HCEC 1CT (cell line): ENCODE results near the gene NF1.
"Not testable (repeated sequence)": the region's sequence is repeated elsewhere in the genome, so short reads cannot be mapped to it uniquely, and the experiment has no call there.

Experiments
- DNase-seq: peaks from one replicate; pipeline ENCODE4 v3.0.0-alpha.2; 2017

The NF1 gene

DNA sequence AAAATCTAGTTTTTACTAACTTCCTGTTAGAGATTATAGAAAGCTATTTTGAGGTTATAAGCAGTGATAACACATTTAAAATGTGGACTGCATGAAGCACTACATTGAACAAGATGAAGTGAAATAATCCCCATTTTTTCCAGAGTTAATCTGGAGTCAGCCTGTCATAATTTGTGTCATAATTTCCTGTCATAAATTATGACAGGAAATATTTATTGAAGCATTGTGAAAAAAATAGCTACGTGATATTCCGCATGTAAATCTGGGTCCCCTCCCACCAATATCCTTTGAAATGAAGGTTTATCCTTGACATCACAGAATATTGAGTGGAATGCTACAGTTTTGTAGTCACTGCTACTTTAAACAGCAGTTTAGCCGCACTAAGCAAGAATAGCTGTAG lies 162.2 kb downstream of the NF1 start:
- no peak for DNase-seq

DNA sequence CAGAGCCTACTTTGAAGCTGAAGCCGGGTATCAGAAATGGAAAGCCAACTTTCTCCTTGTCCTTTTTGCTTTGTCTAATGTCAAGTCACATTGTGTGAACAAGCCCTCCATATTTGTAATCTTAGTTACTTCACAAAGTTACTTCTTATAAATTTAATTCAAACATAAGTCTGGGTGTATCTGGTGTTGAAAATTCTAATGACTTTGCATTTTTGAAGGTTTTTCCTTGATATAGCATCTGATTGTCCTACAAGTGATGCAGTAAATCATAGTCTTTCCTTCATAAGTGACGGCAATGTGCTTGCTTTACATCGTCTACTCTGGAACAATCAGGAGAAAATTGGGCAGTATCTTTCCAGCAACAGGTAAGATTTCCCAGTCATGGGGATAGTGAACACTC lies 165.4 kb downstream of the NF1 start:
- no peak for DNase-seq

DNA sequence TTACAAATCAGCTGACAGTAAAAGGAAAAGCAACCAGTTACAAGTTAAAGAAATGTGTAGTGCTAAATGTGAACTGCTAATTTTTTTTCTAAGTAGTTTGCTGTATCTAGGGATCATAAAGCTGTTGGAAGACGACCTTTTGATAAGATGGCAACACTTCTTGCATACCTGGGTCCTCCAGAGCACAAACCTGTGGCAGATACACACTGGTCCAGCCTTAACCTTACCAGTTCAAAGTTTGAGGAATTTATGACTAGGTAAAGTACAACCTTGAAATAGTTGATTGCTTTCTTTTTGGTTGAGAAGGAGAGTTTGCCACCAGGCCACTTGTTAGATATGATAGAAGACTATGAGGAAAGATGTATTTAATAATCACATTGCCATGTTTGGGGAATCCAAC lies 166.8 kb downstream of the NF1 start:
- no peak for DNase-seq

DNA sequence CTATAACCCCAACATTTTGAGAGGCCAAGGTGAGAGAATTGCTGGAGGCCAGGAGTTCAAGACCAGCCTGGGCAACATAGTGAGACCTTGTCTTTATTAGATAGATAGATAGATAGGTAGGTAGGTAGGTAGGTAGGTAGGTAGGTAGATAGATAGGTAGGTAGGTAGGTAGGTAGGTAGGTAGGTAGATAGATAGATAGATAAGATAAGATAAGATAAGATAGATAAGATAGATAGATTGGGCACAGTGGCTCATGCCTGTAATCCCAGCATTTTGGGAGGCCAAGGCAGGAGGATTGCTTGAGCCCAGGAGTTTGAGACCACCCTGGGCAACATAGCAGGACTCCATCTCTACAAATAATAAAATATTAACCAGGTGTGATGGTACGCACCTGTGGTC lies 168.1 kb downstream of the NF1 start:
- not testable (repeated sequence) for DNase-seq

DNA sequence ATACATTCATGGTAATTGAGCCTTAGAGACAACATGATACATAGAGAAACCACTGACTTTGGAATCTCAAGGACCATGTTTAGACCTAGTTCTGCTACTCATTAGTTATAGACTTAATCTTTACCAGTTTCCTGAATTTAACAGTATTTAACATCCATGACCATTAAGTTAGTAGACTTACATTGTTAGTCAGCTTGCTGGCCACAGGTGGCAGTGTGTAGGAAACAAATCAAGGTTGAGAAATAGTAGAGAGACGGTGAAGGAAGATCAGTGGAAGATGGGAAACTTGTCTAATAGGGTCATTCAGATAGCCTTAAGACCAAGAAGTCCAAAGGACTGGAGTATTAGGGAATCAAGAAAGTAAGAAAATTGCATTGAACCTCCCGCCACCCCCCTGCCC lies 171.3 kb downstream of the NF1 start:
- peak; percentile 38 for DNase-seq

DNA sequence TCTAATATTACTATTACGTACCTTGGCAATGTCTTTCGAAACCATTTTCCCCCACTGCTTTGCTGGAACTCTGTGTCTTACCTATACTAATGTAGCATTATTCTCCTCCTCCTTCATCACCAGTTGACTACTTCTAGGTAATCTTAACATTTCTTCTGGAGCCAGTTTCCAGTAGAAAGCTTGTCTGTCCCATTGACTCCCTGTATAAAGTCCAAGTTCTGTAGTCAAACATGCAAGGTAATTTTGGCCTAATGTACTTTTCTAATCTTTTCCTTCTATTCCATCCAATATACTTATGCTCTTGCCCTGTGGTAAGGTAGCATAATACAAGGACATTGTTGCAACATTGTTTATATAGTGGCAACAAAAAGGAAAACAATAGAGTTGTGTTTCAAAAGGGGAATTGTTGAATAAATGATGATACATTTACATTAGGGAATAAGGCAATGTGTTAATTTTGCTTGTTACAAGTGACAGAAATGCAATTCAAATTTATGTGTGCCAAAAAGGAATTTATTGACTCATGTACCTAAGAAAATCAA lies 174.3 kb downstream of the NF1 start:
- no peak for DNase-seq

DNA sequence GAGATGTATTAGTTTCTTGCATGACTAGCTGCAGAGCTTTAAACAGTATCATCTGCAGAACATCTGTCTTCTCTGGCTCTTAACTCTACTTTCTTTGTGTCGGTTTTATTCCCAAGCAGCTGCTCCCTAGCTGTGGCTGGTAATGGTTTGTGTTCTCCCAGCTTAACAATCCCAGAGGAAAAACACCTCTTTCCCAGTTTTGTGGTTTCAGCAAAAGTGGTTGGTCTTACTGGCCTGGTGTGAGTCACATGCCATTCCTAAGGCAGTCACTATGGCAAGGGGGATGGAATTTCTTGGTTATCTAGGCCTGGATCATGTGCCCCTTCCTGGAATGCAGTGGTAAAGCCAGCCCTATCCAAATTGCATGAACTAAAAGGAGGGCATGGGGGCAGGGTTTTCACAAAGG lies 174.8 kb downstream of the NF1 start:
- peak; percentile 97 for DNase-seq

DNA sequence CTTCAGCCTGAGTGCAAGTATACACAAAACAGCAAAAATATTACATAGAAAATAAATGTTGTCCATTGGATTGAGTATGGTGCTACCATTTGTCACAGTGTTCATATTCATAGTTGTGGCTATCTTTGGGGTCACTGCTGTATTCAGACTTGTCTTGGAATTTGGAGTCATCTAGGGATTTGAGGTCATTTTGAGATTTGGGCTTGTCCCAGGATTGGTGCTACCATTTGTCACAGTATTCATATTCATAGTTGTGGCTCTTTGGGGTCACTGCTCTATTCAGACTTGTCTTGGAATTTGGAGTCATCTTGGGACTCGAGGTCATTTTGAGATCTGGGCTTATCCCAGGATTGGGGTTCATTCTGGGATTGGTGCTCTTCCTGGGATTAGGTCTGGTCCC lies 177.5 kb downstream of the NF1 start:
- DNase-seq: no peak

DNA sequence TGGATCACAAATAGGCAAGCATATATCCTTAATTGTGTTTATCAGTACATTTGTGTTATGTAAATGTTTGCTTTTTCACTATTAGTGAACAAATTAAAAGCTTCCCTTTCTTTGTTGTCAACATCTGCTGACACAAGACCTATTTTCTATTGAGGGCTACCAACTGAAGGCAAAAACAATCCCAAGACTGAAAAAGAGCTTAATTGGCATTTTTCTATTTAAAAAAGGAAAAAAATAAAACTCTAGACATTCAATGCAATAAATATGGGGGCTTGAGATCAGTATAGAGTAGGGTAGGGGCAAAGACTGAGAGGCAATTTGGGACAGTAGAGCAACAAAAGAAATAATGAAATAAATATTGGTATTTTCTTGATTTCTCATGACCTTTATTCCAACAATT lies 178.0 kb downstream of the NF1 start:
- DNase-seq: no peak

DNA sequence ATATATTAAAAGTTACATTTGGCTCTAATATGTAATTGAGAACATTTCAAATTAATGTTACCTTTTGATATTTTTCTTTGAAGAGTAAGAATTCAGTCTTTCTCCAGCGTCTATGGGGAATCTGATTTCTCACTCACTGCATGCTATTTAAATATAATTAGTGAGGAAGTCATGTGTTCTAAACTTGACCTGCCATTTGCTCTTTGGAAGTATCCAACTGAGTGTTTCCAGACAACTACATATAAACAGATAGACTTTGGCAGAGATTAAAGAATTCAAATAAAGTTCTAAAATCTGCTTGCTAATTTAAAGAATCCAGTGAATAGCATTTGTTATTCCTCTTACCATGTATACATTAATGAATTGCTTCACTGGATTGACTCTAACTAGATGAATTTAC lies 178.7 kb downstream of the NF1 start:
- no peak for DNase-seq

DNA sequence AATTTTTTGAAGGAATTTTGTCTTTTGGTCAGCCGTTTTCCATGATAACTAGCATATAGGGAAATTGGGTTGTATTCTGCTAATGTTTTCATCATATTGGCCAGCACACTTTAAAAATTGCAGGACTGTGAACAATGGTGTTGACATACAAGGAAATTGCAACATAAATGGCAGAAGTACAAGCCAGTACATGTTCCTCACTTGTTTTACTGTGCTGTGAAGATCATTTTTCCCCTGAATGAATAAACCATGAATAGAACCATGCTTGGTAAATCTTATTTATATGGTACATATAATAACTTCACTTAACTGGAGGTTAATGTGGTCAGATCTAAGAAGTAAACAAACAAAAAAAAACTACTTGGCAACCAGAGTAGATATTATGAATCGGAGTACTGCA lies 179.5 kb downstream of the NF1 start:
- peak; percentile 74 for DNase-seq

DNA sequence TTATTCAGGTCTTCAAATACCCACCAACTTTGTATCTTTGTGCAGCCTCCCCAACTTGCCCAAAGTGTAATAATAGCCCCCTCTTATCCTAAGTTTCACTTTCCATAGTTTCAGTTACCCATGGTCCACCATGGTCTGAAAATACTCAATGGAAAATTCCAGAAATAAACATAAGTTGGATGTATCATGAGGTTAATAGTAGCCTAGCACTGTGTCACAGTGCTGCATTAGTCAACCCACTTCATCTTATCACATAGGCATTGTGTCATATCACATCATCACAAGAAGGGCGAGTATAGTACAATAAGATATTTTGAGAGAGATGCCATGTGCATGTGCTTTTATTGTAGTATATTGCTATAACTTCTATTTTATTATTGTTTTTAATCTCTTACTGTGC lies 180.3 kb downstream of the NF1 start:
- DNase-seq: peak; percentile 10

DNA sequence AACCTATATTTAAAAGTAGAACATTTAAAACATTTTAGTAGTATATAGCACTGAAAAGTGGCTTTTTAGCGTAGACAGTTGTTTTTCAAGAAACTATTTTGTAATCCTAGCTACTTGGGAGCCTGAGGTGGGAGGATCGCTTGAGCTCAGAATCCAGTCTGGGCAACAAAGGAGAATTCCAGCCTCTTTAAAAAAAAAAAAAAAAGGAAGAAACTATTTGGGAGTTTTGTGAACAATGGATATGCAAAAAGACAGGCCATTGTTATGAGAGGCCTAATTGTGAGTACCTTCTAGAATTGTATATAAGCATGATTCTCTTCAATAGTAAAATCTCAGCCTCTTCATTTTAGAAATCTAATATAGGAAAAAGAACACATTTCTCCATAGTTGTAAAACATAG lies 184.6 kb downstream of the NF1 start:
- no peak for DNase-seq

DNA sequence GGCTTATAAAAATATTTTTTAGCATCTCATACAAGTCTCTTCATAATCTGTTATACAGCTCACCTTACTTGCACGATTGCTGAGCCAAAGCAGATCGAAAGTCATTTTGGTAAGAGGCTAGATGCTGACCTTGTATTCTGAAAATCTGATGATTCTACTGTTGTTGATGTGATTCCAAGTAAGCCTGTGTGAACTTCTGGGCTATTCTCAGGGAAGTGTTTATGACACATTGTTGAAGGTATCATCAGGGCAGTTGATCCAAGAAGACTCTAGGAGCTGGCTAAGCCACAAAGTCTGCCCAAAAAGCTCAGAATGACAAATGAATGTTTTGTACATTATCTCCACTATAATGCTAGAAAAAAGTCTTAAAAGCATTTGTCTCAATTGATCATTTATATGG lies 186.3 kb downstream of the NF1 start:
- no peak for DNase-seq

DNA sequence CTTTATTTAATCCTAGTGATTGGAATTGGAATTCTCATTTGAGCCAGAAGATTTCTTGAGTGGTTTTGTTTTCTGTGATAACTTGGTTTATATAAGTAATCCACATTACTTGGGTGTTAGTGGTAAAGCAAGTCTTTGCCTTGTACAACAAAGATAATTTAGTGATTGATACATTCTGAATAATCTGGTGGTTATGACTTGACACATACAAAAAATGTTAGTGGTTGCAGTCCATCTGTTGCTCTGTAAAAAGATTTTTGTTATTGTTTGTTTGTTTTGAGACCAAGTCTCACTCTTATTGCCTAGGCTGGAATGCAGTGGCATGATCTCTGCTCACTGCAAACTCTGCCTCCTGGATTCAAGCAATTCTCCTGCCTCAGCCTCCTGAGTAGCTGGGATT lies 189.1 kb downstream of the NF1 start:
- DNase-seq: peak; percentile 21

DNA sequence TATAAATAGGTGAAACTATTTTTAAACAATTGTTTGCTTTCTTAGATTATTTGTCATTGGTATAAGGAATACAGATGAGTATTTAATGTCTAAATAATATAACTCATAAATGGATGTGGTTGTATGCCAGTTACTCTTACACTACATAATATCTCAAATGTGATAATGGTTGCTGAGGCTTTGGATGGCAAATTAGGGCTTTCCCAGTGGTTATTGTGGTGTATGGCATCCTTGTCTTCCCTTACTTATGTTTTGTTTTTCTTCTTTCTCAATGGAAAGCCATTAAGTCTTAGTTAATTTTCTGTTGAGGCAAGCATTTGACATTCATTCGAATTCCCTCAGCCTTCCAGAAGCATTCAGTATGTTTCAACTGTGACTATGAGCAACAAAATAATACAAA lies 191.8 kb downstream of the NF1 start:
- no peak for DNase-seq

DNA sequence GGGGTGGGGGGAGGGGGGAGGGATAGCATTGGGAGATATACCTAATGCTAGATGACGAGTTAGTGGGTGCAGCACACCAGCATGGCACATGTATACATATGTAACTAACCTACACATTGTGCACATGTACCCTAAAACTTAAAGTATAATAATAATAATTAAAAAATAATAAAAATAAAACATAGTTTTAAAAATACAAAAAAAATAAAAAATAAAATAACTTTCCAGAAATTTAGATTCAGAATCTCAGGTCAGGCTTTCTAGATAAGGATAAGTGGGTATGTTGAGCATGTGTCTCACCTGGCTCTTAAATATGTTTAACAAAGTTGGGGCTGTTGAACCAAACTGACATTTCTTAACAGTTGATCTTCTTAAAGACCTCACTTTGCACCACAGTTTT lies 193.2 kb downstream of the NF1 start:
- not testable (repeated sequence) for DNase-seq

DNA sequence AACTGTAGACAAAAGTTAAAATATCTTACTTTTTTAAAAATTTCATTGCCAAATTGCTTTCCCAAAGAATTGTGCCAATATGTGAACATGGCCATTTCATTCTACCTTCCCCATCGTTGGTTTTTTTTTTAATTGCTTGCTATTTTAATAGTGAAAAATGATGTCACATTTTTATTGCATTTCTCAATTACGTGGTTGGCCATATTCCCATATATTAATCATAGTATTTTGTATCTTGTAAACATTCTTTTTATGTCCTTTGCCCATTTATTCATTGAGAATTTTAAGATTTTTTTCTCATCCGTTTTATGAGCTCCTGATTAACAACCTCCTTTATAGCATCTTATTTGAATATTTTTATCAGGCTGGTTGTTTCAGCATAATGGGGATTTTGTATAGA lies 195.0 kb downstream of the NF1 start:
- peak; percentile 60 for DNase-seq

DNA sequence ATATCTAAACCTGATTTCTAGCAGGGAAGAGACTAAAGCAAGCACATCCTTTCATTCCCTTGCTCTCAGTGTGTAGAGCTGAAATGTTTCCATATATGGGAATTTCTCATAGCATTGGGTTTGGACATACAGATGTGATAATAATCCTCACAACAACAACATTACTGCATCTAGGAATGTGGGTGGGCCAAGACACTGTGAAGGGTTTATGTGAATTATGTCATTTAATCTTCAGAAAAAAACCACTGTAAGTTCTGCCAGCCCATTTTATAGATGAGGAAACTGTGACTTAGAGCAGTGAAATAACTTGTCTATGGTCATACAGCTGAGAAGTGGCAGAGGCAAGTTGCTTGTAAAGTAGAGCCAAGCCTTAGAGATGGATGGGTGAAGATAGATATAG lies 197.0 kb downstream of the NF1 start:
- DNase-seq: peak; percentile 28

DNA sequence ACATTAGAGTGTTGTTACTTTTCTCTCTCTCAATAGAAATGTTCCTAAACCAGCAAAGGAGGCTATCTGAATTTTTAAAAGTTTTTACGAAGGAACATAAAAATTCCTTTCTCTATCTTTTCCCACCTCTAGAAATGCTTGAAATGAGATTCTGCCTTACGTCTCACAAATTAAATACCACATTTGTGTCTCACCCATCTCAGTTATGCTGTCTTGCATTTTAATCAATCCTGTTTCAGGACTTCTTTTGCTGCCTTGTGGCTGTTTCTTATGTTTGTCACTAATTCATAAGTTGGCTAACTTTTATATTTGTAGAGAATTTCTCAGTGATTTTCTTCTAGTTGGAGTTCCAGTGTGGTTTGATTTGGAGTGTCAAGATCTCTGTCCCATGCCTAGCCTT lies 198.8 kb downstream of the NF1 start:
- DNase-seq: no peak

DNA sequence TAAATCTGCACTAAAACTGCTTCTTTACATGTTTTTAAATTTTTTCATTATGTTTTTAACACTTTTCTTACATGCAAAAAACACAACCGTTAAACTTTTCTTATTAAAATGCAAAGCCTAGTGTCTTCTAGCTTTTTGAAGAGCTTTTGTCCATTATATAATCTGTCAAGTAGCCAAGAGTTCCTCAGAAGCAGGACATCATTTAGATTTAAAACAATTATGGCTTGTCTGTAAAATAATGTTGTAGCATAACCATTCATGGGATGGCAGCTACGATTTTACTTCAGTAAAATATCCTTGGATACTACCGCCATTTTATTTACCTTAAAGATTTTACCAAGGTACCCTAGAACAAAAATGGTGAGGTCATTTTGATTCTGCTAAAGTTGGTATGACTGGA lies 199.5 kb downstream of the NF1 start:
- DNase-seq: no peak

DNA sequence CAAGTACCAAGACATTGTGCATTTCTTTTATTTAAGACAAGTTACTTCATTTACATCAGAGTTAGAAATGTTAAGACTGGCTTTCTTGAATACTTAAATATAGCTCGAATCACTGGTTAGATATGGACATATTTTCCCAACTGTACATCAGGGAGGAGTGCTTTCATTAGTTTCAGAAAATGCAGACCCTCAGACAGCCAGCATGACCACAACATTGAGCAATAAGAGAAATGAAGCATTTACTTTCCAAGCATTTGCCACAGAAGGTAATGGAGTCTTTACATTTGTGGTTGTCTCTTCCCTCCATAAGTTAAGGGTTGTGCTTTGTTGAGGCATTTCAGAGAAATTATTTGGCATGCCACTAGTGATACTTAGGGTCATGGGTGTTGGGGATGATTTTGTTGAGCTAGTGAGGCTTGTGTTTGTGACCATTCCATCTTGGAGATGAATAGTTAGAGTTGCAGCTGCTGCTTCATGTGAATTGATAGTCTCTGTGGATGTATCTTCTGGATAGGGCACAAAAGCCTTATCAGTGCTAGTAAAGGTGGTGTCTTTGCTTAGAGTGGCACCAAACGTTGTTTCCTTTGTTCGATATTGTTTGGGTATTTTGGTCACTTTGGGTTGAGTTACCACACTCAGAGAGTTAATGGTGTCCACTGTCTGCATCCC lies 200.2 kb downstream of the NF1 start:
- no peak for DNase-seq

DNA sequence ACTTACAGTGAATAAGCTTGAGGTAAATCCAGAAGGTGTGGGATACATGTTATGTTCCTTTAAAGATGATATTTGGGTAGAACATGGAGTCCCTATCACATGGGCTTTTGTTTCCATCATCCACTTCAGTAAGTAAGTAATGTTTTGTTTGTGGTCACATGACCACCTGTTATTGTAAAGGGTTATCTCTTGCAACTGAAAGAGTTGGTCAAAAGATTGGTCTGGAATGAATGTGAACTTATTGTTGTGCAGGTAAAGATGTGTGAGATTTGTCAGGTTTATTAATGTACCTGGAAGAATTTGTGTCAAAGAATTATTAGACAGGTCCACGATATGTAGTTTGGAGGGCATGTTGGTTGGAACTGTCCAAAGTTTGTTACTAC lies 200.7 kb downstream of the NF1 start:
- no peak for DNase-seq

DNA sequence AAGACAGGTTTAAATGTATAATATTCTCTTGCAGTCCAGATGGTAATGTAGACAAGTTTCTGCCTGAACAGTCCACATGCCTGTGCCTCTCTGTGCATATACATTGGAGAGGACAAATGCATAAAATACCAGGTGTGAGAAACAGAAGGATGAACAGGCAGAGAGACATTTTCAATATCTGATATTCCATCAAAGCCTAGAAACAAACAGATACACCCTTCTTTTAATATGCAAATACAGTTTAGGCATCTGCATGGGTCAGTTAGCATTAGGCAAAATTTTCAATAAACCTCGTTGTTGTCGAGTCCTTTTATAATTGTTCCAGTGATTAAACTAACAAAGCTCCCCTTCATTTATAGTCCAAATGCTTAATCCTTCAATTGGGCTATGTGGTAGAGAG lies 201.4 kb downstream of the NF1 start:
- no peak for DNase-seq

DNA sequence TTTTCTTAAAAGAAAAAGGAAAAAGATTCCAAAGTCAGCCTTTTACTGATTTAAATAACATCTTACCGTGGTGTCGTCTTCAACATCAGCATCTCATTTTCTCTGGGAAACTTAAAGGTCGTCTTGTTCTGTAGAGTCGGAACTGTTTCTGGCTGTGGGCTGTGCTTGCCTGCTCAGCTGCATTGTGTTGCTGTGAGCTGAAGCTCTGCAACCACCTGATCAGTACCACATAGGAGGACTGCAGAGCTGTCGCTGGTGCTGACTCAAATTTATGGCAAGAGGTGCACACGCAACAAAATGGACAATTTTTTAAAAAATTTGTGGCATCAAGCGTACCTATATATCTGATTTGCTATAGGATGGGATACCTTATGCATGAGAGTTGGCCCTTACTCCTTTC lies 202.3 kb downstream of the NF1 start, which contains the start of gene OMG:
OMG (minus strand) TSS at position 150 of the 400 bp plus-strand sequence. CDS start 908 bp downstream, outside the sequence.
- no peak for DNase-seq
